ENCODE measurements around the gene MS4A12.
"Not testable (repeated sequence)": the region's sequence is repeated elsewhere in the genome, so short reads cannot be mapped to it uniquely, and the experiment has no call there.

MS4A12 gene

GRCh38 chr11:60513496-60514460, 21.2 kb downstream of the MS4A12 start:
- no peak for DNase-seq

DNA sequence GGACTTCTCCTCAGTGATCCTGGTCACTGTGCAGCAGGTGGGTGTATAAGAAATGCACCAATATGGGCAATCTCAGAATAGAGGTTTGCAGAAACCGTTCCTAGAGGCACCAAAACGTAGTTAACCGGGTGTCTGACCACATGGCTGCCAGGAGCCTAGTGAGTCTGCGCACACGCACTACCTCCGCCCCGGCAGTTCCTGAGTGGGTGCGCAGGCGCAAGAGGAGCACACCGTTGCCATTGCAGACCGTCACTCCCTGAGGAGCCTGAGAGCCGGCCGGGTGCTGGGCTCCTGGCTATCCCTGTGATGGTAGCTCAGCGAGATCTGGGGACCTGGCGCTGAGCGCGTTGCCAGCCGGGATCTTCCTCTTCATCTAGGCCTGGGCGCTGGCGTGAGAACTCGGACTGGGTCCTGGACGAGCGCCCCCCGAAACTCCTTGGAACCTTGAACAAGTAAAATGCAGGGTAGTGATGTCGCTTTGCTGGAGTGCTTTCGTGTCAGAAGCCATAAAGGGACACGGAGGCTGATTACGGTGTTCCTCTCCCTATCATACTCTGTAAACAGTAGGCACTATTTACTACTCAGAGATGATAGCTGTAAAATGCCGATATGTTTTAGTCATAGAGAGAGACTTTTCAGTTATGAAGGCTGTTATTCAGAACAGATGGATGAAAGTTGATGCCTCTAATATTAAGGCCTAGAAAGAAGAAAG, 22.7 kb downstream of the MS4A12 start, which contains the start of gene MS4A13:
Gene MS4A13 (plus strand): TSS at position 249 of the 712 bp plus-strand sequence. CDS start 2,692 bp downstream, outside the sequence.
- DNase-seq, result no peak

- no peak for DNase-seq
Observed at GRCh38 chr11:60528465-60528864, 35.9 kb downstream of the MS4A12 start.

GRCh38 chr11:60528934-60529333, 36.4 kb downstream of the MS4A12 start:
- no peak for DNase-seq

DNA sequence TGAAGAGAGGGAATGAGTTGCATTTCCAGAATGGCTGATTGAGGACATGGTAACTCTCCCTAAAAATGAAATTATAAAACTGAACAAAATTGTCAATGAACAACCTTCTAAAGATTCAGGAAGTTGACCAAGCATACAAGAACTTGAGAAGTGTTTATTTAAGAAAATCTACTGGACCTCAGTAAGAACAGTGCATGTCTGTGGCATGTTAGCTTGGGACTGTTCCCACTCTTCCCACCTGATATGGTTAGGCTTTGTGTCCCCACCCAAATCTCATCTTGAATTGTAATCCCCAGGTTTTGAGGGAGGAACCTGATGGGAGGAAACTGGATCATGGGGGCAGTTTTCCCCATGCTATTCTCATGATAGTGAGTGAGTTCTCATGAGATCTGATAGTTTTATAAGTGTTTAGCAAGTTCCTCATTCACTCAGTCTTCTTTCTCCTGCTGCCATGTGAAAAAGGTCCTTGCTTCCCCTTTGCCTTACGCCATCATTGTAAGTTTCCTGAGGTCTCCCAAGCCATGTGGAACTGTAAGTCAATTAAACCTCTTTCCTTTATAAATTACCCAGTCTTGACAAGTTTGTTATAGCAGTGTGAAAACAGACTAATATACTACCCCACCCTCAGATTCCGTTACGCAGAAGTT, 38.0 kb downstream of the MS4A12 start:
- no peak for DNase-seq

GRCh38 chr11:60532383-60532782, 39.8 kb downstream of the MS4A12 start:
- not testable (repeated sequence) for DNase-seq

DNA sequence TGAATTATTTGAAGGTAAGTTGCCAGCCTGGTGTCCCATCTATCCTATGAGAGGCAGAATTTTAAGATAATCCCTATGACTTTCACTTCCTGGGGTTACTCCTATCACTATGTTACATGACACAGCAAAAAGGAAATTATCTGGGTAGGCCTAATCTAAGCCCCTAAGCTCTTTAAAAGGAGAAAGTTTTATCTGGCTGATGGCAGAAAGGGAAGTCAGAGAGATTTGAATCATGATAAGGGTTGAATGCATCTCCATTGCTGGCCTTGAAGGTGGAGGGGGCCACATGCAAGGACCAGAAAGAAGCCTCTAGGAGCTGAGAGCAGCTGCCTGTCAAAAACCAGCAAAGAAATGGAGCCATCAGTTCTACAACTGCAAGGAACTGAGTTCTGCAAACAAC, 46.0 kb downstream of the MS4A12 start:
- DNase-seq, result not testable (repeated sequence)

DNA sequence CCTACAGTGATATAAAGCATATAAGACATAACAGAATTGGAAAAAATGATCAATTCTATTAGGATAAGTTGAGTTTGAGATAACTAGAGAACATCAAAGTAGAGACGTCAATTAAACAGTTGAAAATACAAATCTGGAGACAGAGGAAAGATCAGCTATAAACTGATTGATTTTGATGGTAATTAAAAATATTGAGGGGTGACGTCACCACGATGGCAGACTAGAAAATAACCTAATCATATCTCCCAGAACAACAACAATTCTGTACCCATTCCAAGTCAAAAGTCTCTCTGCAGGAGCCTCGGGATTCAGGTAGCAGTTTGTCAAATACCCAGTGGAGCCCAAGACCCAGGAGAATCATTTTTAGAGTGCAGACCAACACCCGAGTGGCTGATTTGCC, 51.5 kb downstream of the MS4A12 start:
- no peak for DNase-seq
